ENCODE results near the gene RSPO1. TPM values are rescaled to one million over a fixed set of nuclear protein-coding genes. Genes with fewer than 3 reads are reported as not detected.
"Not testable (repeated sequence)": the region's sequence is repeated elsewhere in the genome, so short reads cannot be mapped to it uniquely, and the experiment has no call there.

RSPO1 gene
- under 1 TPM; 0.27 to 0.32 TPM for total RNA-seq

GRCh38 chr1:37634244-37634991 is at the start of gene RSPO1:
Gene RSPO1, minus strand, starts transcription at chr1:37634892. Its CDS starts 5,231 bp downstream, at chr1:37629661.
- peaks cover 49% of the 10 kb centered on the region for H3K27me3 ChIP-seq
- peak within 1 kb of the TSS; percentile 32 for H3K4me3 ChIP-seq
- TF ChIP-seq CTCF (IDR thresholded peaks at IDR 0.05) = no peak
- H3K9me3 ChIP-seq = no peaks in the 10 kb centered on the region
- H3K27ac ChIP-seq = no peak within 1 kb of the TSS
- H3K36me3 ChIP-seq = no peaks in the 10 kb centered on the region
- H3K9ac ChIP-seq (ENCODE audit: low read depth in 2 of 2, low read length in 2 of 2) = peak within 1 kb of the TSS in 1 of 2 donors; percentile 17
- H3K4me1 ChIP-seq = no peaks in the 10 kb centered on the region
- intact Hi-C loops (cut with DNase I) = no loop called here
- DNase-seq = peak; percentile 22

- H3K27me3 ChIP-seq; H3K9me3 ChIP-seq; H3K4me3 ChIP-seq; H3K36me3 ChIP-seq; DNase-seq; H3K4me1 ChIP-seq; H3K9ac ChIP-seq (ENCODE audit: low read depth in 2 of 2, low read length in 2 of 2); H3K27ac ChIP-seq: not testable (repeated sequence)
- intact Hi-C loops (cut with DNase I) = loop anchor here (5.0 kb wide), 2 partner anchors 127 to 227 kb away; partner anchors contain the start of gene DNALI1
These were observed 49.5 kb upstream of the RSPO1 start for GRCh38 chr1:37684182-37684581.

GRCh38 chr1:37682334-37682987 is 47.8 kb upstream of the RSPO1 start:
- peak; percentile 79 for DNase-seq
- H3K4me3 ChIP-seq = no peak overlapping the region

GRCh38 chr1:37680933-37681332 is 46.2 kb upstream of the RSPO1 start:
- H3K4me1 ChIP-seq = no peaks in the 10 kb centered on the region
- intact Hi-C loops (cut with DNase I) = loop anchor here (5.0 kb wide), 2 partner anchors 124 to 224 kb away; partner anchors contain the start of gene DNALI1
- no peak for DNase-seq
- no peak for TF ChIP-seq CTCF (IDR thresholded peaks at IDR 0.05)
- no peaks in the 10 kb centered on the region for H3K27me3 ChIP-seq
- no peak overlapping the region for H3K27ac ChIP-seq
- H3K9ac ChIP-seq (ENCODE audit: low read depth in 2 of 2, low read length in 2 of 2) = no peak overlapping the region
- H3K36me3 ChIP-seq = no peaks in the 10 kb centered on the region
- H3K9me3 ChIP-seq = no peaks in the 10 kb centered on the region
- no peak overlapping the region for H3K4me3 ChIP-seq

More at GRCh38 chr1:37682334-37682987, 47.8 kb upstream of the RSPO1 start:
- intact Hi-C loops (cut with DNase I) = loop anchor here (2.0 to 5.0 kb wide), 3 partner anchors 80 to 225 kb away; partner anchors contain the start of gene DNALI1
- Histone ChIP-seq H3K27me3 (no peaks in the 10 kb centered on the region), H3K36me3 (no peaks in the 10 kb centered on the region), H3K27ac (no peak overlapping the region), H3K9ac (ENCODE audit: low read depth in 2 of 2, low read length in 2 of 2) (no peak overlapping the region), H3K9me3 (no peaks in the 10 kb centered on the region), H3K4me1 (no peaks in the 10 kb centered on the region)
- peak; percentile 86 for TF ChIP-seq CTCF (IDR thresholded peaks at IDR 0.05)

GRCh38 chr1:37677808-37678207 is 43.1 kb upstream of the RSPO1 start:
- DNase-seq = no peak
- no peaks in the 10 kb centered on the region for H3K27me3 ChIP-seq
- no peak overlapping the region for H3K4me3 ChIP-seq
- H3K9me3 ChIP-seq = no peaks in the 10 kb centered on the region
- TF ChIP-seq CTCF (IDR thresholded peaks at IDR 0.05) = no peak
- no peak overlapping the region for H3K27ac ChIP-seq
- no peaks in the 10 kb centered on the region for H3K4me1 ChIP-seq
- no peak overlapping the region for H3K9ac ChIP-seq (ENCODE audit: low read depth in 2 of 2, low read length in 2 of 2)
- intact Hi-C loops (cut with DNase I) = no loop called here
- H3K36me3 ChIP-seq = no peaks in the 10 kb centered on the region

GRCh38 chr1:37677143-37677439 is 42.4 kb upstream of the RSPO1 start:
- no peak overlapping the region for H3K27ac ChIP-seq
- intact Hi-C loops (cut with DNase I) = no loop called here
- H3K27me3 ChIP-seq = no peaks in the 10 kb centered on the region
- H3K9ac ChIP-seq (ENCODE audit: low read depth in 2 of 2, low read length in 2 of 2) = no peak overlapping the region
- H3K4me1 ChIP-seq = no peaks in the 10 kb centered on the region
- DNase-seq = no peak
- no peaks in the 10 kb centered on the region for H3K9me3 ChIP-seq
- H3K4me3 ChIP-seq = no peak overlapping the region
- H3K36me3 ChIP-seq = no peaks in the 10 kb centered on the region
- TF ChIP-seq CTCF (IDR thresholded peaks at IDR 0.05) = no peak
